ENCODE results near the gene HPCAL1.
"Not testable (repeated sequence)": the region's sequence is repeated elsewhere in the genome, so short reads cannot be mapped to it uniquely, and the experiment has no call there.

The HPCAL1 gene

DNA sequence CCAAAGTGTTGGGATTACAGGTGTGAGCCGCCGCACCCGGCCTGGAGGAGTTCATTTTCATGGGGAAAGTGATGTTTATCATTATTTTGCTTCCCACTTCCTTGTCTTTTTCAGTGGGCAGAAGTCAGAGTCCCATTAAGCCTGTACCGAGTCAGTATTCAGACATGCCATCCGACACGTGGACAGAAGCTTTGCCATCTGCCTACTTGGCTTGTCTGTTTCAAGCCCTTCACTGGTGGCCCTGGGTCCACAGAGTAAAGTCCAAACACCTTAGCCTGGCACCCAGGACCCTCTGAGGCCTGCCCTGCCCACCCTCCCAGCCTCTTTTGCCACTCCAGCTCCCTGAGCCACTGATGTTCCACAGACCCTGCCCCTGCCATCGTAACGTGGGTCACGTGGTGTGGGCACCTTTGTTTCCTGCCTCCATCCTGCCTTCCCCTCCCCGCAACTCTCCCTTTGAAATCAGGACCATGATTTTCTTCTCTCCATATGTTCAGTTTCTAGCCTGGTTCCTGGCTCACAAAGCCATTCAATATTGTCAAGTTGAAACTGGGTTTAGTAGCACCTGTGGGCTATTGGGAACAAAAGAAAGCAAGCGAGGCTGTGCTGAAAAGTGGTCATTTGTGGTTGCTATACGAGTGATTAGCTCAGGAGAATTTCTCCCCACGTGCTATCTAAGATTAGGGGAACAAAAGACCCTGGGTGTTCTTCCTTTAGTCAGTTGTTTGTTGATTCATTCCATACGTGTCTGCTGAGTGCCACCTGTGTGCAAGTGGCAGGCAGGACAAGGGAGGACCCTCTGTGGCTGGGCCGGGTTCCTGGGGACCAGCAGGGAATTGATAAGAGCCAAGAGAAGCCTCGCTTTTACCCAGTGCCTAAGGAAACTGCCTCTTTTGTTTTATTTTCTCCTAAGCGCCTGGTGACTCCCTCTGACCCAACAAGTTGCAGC, 150.5 kb downstream of the HPCAL1 start:
- no peak for DNase-seq (ENCODE audit: low read depth in 1 of 2, low spot score in 1 of 2)

DNA sequence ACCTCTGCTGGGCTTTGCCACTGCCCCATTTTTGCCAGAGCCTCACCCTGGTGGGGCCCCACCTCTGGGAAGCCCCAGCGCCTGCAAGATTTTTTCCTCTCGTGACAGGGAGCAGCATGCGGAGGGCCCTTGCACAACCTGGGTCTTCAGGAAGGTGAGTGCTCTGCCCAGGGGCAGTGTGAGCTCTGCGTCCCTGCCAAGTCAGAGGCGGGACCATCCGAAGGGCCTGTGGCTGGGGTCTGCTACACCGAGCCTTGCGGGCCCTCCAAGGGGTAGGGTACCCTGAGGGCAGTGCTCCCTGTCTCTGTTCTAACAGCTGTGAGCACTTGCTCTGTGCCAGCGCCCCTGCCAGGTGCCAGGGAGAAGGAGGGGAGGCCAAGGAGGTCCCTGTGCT, 151.2 kb downstream of the HPCAL1 start:
- DNase-seq (ENCODE audit: low read depth in 1 of 2, low spot score in 1 of 2), result no peak

DNA sequence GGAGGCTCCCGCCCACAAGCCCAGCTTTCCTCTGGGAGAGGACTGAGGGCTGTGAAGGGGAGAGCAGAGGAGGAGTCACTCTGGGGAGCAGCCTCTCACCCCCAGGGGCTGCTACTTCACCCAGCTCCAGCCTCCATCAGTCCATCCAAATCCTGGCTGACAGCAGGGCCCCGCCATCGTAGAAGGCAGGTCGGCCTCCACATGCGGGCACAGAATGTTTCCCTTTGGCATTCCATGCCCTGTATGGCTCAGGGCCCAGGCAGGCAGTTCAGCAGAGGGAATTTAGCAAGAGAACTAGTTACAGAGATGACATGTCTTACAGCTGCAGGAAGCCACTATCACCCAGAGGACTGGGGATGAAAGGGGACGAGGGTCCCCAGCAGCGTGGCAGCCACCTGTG, 151.8 kb downstream of the HPCAL1 start:
- no peak for DNase-seq (ENCODE audit: low read depth in 1 of 2, low spot score in 1 of 2)

DNA sequence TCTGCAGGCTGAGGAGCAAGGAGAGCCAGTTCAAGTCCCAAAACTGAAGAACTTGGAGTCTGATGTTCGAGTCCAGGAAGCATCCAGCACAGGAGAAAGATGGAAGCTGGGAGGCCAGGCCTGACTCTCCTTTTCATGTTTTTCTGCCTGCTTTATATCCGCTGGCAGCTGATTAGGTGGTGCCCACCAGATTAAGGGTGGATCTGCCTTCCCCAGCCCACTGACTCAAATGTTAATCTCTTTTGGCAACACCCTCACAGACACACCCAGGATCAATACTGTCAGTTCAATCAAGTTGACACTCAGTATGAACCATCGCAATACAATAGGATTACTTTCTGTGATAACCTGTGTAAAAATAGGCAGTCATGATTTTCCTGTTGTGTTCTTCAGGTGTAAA, 154.5 kb downstream of the HPCAL1 start:
- not testable (repeated sequence) for DNase-seq (ENCODE audit: low read depth in 1 of 2, low spot score in 1 of 2)

DNA sequence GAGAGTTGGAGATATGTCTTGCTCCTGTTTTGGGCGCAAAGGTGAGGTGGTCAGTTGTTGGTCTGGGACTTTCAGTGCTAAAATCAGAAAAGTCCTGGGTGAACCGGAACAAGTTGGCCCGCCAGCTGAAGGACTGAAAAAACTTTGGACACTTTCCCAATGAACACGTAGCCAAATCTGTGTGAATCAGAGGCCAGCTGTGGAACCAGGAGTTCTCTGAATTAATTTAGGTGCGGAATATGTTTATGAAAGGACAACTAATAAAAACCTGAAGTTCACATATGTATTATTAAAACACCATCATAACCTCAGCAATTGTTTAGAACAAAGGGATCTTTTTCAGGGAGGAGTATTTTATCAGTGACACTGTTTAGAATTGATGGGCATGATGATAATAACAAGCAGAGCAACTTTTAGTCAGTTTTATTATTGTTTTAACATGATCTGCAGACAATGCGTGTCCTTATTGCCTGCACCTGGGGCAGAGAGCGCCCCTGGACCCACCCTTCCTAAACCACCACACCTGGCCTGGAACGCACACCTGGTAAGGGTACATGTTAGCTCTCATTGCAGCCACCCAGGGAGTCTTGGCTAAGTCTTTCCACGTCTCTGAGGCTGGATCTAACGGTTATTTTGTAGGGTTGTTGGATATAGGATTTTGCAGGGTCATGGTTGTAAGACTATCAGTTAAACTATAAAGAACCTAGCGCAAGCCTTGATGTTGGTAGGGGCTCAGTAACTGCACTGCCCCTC, 155.3 kb downstream of the HPCAL1 start:
- DNase-seq (ENCODE audit: low read depth in 1 of 2, low spot score in 1 of 2), result no peak

DNA sequence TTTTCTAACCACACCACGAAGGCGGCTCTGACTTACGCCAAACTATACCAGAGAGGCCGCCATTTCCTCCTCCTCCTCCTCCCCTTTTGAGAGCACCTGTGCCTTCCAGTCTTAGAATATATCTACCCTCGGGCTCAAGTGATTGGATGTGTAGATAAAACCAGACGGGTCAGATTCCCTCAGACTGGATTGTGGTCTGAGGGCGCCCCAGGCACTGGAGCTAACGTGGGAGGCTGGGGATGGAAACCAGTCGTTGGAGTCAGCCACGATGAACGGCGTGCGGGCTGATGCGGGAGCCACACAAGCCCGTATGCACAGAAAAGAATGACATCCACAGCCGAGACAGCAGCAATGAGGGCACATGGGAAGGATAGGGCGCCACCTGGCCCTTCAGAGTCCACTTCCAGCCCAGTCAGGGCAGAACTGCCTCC, 157.7 kb downstream of the HPCAL1 start:
- DNase-seq (ENCODE audit: low read depth in 1 of 2, low spot score in 1 of 2), result no peak

DNA sequence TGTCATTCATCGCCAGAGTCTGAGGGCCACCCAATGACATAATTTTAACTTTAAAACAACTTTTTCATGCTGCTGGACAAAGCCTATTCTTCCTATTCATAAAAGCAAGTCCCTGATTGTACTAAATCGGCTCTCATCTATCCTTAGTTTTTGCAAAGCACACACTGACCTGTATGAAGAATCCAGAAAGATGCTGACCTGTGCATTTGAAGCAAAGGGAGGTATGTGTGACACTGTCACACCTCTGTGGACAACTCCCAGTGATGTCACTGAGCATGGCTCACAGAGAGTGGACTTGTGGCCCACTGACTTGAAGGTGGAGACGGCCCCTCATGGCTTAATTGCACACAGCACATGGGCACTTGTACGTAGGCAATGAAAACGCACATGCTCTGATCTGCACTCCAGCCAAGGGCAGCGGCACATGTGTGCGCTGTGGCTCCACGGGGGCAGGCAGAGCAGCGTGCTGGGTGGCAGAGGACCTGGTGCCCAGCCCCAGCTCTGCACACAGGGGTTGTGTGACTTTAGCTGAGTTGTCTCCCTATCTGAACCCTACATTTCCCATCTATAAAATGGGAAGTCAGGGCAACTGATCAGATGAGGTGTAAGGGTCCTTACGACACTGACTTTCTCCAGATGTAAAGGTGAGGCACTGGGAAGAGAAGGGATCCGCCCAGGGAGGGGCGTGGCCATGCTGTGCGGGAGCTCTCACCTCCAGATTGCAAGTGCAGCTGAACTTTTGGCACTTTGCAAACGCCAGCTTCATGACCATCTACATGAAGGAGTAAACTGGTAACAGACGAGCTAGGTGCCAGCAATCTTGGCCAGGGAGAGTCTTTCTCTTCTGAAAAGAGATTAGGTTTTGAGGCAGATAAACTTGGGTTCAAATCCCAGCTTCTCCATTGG, 159.7 kb downstream of the HPCAL1 start:
- no peak for DNase-seq (ENCODE audit: low read depth in 1 of 2, low spot score in 1 of 2)

DNA sequence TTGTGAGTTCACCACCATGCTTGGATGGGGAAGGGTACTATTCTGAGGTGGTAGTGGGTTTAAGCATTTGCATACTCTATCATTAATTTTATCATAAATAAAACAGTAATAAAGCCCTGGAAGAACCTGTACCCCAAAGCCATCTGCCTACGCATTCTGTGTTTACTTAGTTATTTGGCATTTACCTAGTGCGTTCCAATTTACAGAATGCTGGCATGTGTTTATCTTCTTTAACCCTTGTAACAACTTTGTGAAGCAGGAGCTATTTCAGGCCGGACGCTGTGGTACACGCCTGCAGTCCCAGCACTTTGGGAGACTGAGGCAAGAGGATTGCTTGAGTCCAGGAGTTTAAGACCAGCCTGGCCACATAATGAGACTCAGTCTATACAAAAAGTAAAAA, 163.2 kb downstream of the HPCAL1 start:
- DNase-seq (ENCODE audit: low read depth in 1 of 2, low spot score in 1 of 2), result no peak

DNA sequence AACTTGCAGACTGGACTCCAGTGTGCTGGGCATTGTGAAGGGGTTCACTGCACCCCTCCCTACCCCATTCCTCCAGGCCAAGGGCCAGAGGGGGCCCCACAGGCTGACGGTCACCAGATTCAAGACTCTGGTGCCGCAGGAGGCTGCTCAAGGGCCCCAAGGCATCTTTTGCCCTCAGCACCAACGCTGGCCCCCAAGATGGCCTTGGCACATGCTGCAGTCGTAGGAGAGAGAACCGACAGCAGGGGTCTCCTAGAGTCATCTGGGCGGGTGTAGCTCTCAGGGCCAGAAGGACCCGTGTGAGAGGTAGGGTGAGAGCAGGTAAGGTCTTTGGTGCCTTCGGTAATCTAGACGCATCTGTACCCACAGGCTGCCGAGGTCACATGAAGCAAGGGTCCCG, 164.1 kb downstream of the HPCAL1 start:
- no peak for DNase-seq (ENCODE audit: low read depth in 1 of 2, low spot score in 1 of 2)

DNA sequence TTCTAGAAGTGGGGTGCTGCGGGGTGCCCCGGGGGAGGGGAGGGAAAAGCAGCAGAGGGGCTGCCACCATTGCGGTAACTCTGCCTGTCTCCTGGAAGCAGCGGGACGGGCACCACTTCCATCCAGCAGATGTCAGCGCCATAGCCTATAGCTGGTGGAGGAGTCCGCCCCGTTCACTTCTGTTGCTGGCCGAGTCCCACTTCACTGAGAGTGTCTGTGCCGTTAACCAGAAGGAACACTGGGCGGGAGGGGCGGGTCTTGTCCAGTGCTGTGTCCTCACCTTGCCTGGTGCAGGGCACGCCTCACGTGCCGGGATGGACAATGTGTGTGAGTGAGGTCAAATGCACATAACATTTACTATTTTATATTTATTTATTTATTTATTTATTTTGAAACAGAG, 164.7 kb downstream of the HPCAL1 start:
- DNase-seq (ENCODE audit: low read depth in 1 of 2, low spot score in 1 of 2), result no peak

DNA sequence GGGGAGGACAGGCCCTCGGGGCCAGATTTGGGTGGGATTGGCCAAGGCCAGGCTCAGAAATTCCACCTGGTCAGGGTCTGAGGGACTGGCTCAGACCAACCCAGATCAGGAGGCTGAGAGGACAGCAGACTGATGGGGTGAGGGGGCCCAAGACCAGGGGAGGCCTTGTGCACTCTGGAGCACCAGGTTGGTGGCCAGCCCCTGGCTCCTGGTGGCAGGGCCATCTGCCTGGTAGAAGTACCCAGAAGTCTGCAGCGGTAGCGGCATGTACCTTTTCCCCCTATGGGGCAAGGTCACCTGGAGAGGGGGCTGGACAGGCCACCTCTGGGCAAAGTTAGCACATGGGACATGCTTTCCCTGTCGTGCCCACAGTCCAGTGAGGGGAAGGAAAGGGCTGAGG, 166.6 kb downstream of the HPCAL1 start:
- no peak for DNase-seq (ENCODE audit: low read depth in 1 of 2, low spot score in 1 of 2)

DNA sequence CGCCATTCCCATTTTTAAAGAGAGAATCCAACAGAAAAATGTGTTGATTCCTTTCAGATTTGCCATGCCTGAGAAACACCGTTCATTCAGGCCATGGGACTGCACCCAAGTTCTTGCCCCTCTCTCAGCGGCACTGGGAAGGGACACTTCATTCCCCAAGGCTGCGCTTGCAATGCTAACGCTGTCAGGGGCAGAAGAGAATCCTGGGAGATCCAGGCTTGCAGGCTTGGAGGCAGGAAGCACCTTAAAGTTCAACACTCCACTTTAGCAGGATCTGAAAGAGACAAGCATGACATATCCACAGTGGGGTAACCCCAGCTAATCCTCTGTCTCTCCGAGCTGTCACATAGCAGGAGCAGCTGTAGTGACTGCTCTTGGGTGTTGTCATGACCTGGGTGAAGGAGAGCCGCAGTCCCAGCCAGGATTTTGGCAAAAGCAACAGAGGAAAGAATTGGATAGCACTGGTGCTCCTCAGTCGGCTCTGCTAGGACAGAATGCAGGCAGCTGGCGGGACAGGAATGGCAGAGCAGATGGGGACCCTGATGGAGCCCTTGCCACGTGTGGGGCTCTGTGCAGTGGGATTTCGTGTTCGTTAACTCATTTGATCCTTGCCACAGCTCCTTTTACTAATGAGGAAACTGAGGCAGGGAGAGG, 167.4 kb downstream of the HPCAL1 start:
- no peak for DNase-seq (ENCODE audit: low read depth in 1 of 2, low spot score in 1 of 2)

DNA sequence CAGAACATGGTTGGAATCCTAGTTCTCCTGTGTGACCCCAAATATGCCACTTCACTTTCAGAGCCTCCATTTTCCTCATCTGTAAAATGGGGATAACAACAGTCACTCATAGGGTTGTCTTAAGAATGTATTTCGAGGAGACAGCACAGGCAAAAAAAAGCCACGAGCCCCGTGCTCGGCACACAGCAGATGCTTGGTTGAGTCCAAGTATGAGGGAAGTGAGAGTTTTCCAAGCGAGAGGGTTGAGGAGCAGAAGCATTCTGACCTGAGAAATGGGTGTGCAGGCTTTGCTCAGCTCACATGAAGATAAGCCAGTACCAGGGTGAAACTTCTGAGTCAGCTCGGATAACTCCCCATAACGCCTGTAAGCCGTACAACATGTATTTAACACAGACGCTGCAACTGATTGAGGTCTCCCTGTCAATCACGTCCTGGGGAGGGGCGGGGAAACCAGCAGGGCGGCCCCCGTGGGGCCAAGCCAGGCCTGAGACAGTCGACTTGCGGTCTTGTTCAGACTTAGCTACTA, 168.4 kb downstream of the HPCAL1 start:
- no peak for DNase-seq (ENCODE audit: low read depth in 1 of 2, low spot score in 1 of 2)

DNA sequence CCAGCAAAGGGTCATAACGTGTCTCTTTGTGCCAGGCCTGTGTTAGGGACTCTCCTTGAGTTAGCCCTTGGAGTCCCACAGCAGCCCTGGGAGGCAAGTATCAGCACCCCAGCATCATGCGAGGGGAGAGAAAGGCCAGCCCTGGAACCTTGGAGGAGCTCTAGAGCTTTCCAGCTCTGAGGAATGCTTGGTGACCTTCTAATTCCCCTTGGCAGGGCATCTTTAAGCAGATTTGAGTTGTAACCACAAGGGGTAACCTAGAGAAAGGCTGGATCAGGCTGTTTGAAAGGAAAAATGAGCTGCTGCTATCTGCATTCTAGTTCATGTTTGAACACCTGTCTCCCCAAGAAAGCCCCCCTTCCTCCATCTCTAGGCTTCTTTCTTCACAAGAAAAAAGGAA, 169.3 kb downstream of the HPCAL1 start:
- DNase-seq (ENCODE audit: low read depth in 1 of 2, low spot score in 1 of 2), result no peak

DNA sequence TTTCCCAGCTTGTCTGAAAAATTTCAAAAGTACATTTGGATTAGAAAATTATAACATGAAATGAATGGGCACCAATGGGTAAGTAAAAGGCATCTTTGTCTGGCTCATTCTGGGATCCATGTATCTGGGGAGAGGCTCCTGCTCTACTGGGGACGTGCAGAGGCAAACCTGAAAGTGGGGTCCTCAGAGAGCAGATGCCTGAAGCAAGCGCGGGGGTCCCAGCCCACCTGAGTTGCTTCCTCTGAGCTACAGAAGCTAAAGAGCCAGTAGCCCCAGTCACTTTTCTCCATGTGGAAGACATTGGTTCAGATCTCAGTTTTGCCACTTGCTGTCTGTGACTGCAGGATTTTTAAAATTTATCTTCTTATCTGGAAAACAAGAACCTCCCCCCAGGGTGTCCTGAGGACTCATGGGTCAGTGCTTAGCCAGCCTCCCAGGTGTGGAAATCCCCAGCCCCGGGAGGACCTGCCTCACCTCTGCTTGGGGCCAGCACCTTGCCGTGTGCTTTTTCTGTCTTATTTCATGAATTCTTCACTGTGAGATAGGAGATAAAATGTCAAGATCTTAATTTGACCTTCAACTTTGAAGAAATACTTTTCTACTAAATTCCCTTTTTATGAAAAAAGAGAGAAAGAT, 170.5 kb downstream of the HPCAL1 start:
- no peak for DNase-seq (ENCODE audit: low read depth in 1 of 2, low spot score in 1 of 2)

DNA sequence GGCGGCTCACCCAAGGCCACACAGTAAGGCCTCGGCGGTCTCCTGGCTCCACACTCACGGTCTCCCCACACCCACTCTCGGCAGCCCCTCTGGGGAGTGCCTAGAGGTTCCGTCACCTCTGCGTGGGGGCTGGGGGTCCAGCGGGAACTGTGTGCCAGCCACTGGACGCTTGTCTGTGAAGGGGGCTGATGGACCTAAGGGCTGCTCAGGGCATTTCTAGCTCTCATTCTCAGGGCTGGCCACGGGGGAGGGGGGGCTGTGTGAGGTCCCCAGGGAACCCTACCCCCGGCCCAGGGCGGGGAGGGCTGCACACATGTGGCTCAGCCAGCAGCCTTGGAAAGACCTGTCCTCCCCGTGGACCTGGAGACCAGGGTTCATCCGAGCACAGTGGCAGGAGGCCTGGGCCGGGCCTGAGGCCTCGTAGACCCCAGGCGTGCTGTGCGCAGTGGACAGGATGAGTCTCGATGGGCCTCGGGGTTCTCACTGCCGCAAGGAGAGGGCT, 172.6 kb downstream of the HPCAL1 start:
- DNase-seq (ENCODE audit: low read depth in 1 of 2, low spot score in 1 of 2), result no peak

DNA sequence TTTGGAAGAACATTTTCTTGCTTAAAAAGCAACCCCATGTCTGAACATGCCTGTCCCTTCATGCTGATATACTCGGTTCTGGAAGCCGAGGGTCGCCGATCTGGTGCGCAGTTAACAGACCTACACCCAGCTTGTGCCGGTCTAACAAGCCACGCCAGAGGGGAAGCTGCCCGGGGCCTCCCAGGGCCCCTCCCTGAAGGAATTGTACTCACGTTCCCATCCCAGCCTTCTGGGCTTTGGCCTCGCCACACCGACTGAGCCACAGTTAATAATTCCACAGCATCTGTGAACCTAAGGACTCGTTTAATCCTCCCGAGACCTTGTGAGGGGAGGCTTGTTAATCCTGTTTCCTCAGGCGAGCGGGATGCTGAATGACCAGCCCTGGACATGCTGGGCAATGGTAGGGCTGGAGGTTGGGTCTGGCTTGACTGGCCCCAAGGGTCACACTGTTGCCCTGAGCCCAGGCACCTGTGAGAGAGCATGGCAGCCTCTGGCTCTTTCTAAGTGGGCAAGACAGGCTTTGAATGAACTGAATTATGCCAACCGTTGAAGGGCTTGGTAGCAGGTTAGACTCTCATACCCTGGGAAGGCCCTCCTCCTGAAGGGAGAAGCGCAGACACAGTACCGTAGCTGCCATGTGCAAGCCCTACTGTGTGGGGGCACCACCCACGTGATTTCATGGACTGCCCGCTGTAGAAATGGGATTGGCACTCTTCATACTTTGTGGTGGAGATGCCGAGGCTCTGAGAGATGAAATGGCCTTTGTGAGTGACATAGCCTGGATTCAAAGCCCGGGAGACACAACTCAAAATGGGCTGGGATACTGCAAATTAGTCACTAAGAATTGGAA, 173.3 kb downstream of the HPCAL1 start:
- DNase-seq (ENCODE audit: low read depth in 1 of 2, low spot score in 1 of 2), result no peak

DNA sequence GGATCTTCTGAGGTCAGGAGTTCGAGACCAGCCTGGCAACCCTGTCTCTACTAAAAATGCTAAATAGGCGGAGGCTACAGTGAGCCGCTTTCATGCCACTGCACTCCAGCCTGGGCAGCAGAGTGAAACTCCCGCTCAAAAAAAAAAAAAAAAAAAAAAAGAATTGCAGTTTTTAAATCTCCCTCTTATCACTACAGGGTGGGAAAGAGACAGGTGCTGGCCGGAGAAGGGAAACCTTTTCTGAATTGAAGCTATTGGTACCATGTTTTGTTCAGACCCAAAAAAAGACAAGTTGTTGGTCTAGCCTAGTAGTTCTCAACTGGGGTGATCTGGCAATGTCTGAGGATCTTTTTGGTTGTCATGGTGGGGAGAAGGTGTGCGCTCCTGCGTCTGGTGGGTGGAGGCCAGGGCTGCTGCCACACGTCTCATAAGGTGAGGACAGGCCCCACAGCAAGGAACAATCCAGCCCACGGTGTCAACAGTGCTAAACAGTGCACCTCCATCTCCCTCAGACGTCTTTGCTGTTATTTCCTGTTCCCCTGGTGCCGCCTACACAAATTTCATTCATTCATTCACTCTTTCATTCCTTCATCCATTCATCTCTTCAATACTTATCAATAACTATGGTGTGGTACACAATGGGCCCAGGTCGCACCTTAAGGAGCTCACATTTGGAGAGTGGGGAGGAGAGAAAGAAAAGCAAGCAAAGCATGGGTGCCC, 174.2 kb downstream of the HPCAL1 start:
- DNase-seq (ENCODE audit: low read depth in 1 of 2, low spot score in 1 of 2), result no peak
